ENCODE data around the gene RGS7.
"Not testable (repeated sequence)": the region's sequence is repeated elsewhere in the genome, so short reads cannot be mapped to it uniquely, and the experiment has no call there.

Gene RGS7

GRCh38 chr1:240763771-240764170 lies 593.2 kb downstream of the RGS7 start:
- no peak for DNase-seq

- not testable (repeated sequence) for DNase-seq
These were observed 593.9 kb downstream of the RGS7 start for GRCh38 chr1:240763095-240763494.

GRCh38 chr1:240762471-240762987 lies 594.5 kb downstream of the RGS7 start:
- not testable (repeated sequence) for DNase-seq

GRCh38 chr1:240758777-240759176 lies 598.2 kb downstream of the RGS7 start:
- not testable (repeated sequence) for DNase-seq

GRCh38 chr1:240758296-240758695 lies 598.7 kb downstream of the RGS7 start:
- no peak for DNase-seq

GRCh38 chr1:240747907-240748306 lies 609.1 kb downstream of the RGS7 start:
- DNase-seq: no peak

GRCh38 chr1:240743705-240744104 lies 613.3 kb downstream of the RGS7 start:
- DNase-seq: no peak

- no peak for DNase-seq
These were observed 617.3 kb downstream of the RGS7 start for GRCh38 chr1:240739754-240740153.

- DNase-seq: no peak
These were observed 617.9 kb downstream of the RGS7 start for GRCh38 chr1:240739139-240739538.

- no peak for DNase-seq
These were observed 619.2 kb downstream of the RGS7 start for GRCh38 chr1:240737766-240738265.

GRCh38 chr1:240737298-240737697 lies 619.7 kb downstream of the RGS7 start:
- DNase-seq: no peak

GRCh38 chr1:240734705-240735104 lies 622.3 kb downstream of the RGS7 start:
- DNase-seq: not testable (repeated sequence)

- DNase-seq: no peak
These were observed 623.0 kb downstream of the RGS7 start for GRCh38 chr1:240734001-240734400.

- peak in 2 of 4 experiments; percentile 38 to 45 for DNase-seq
These were observed 624.6 kb downstream of the RGS7 start for GRCh38 chr1:240732390-240732789.

Data from suppressor macrophage (primary cell).